HEK293 (cell line): Measurements from ENCODE around the gene GYPC.

ENCODE experiments used
- CTCF ChIA-PET: fragments of 350-600 bp; formaldehyde crosslinking; extraction: SDS; loops from one replicate; lab custom pipeline; 2021; ENCODE audit warnings: antibody characterized with exemption; lab: Yijun Ruan, JAX
- POLR2A ChIA-PET: fragments of 300-600 bp; formaldehyde crosslinking; extraction: SDS; loops from one replicate; lab custom pipeline; 2020; ENCODE audit warnings: antibody characterized with exemption, inconsistent platforms; lab: Yijun Ruan, JAX
- H3K27ac ChIP-seq: fragments of 200-500 bp; sonication (Bioruptor generic); 2 replicates; pipeline ENCODE4 v1.5.1; 2014; ENCODE audit warnings: low read depth, low read length, control low read depth, inconsistent platforms; ENCODE audit errors: extremely low read depth
- H3K36me3 ChIP-seq, 2 experiments: fragments of 200-500 bp in 1 of 2; sonication (Bioruptor generic) in 1 of 2; 1 replicate in 1 of 2; 2 replicates in 1 of 2; pipeline ENCODE4 v1.5.1; 2014 to 2017; ENCODE audit warnings: inconsistent platforms in 2 of 2, low read length in 2 of 2; ENCODE audit not compliant: control insufficient read depth in 2 of 2, insufficient read depth in 1 of 2
- H3K4me1 ChIP-seq: fragments of 200-500 bp; sonication (Bioruptor generic); 2 replicates; pipeline ENCODE4 v1.5.1; 2014; ENCODE audit warnings: mild to moderate bottlenecking, low read length, inconsistent platforms; ENCODE audit not compliant: control insufficient read depth, insufficient read depth
- H3K4me3 ChIP-seq: 2 replicates; pipeline ENCODE4 v1.5.1; 2011; ENCODE audit warnings: low read depth, mild to moderate bottlenecking, control low read depth, low read length, moderate library complexity
- H3K9me3 ChIP-seq: fragments of 200-500 bp; sonication (Bioruptor generic); 2 replicates; pipeline ENCODE4 v1.5.1; 2014; ENCODE audit warnings: low read depth, low read length, inconsistent platforms; ENCODE audit not compliant: control insufficient read depth, insufficient read depth
- GLI2 ChIP-seq: fragments of 450-650 bp; formaldehyde crosslinking; IDR thresholded peaks from 2 replicates; pipeline ENCODE4; 2017; ENCODE audit warnings: missing biosample characterization, missing genetic modification characterization, low read depth, borderline replicate concordance
- IKZF3 ChIP-seq: fragments of 450-650 bp; IDR thresholded peaks from 2 replicates; pipeline ENCODE4 v1.5.0; 2018; ENCODE audit warnings: missing biosample characterization, mild to moderate bottlenecking, missing genetic modification characterization, moderate library complexity
- OVOL3 ChIP-seq: fragments of 450-650 bp; formaldehyde crosslinking; IDR thresholded peaks from 2 replicates; pipeline ENCODE4 v1.5.1; 2016; ENCODE audit warnings: missing biosample characterization, missing genetic modification characterization
- ZBTB7A ChIP-seq: fragments of 450-650 bp; formaldehyde crosslinking; IDR thresholded peaks from 2 replicates; pipeline ENCODE4 v1.5.1; 2016; ENCODE audit warnings: low read depth, missing biosample characterization, missing genetic modification characterization
- ZFHX2 ChIP-seq: fragments of 450-650 bp; formaldehyde crosslinking; conservative IDR thresholded peaks from 2 replicates; pipeline ENCODE4 v1.5.1; 2016; ENCODE audit warnings: missing biosample characterization, missing genetic modification characterization
- ZNF132 ChIP-seq: fragments of 450-650 bp; formaldehyde crosslinking; IDR thresholded peaks from 2 replicates; pipeline ENCODE4 v1.5.1; 2017; ENCODE audit warnings: missing biosample characterization, missing genetic modification characterization, borderline replicate concordance
- ZNF157 ChIP-seq: fragments of 450-650 bp; formaldehyde crosslinking; IDR thresholded peaks from 2 replicates; pipeline ENCODE4 v1.5.1; 2016; ENCODE audit warnings: missing biosample characterization, missing genetic modification characterization
- ZNF211 ChIP-seq: fragments of 450-650 bp; formaldehyde crosslinking; IDR thresholded peaks from 2 replicates; pipeline ENCODE4 v1.5.1; 2016; ENCODE audit warnings: low read depth, missing biosample characterization, missing genetic modification characterization
- ZNF24 ChIP-seq: fragments of 450-650 bp; formaldehyde crosslinking; IDR thresholded peaks from 2 replicates; pipeline ENCODE4 v1.5.1; 2016; ENCODE audit warnings: missing biosample characterization, missing genetic modification characterization
- ZNF311 ChIP-seq: fragments of 450-650 bp; formaldehyde crosslinking; IDR thresholded peaks from 2 replicates; pipeline ENCODE4 v1.5.1; 2017; ENCODE audit warnings: missing biosample characterization, missing genetic modification characterization, borderline replicate concordance
- ZNF366 ChIP-seq: fragments of 450-650 bp; formaldehyde crosslinking; conservative IDR thresholded peaks from 2 replicates; pipeline ENCODE4 v1.5.1; 2016; ENCODE audit warnings: missing biosample characterization, missing genetic modification characterization
- ZNF394 ChIP-seq: fragments of 450-650 bp; formaldehyde crosslinking; IDR thresholded peaks from 2 replicates; pipeline ENCODE4 v1.5.1; 2016; ENCODE audit warnings: missing biosample characterization, missing genetic modification characterization, mild to moderate bottlenecking, moderate library complexity, borderline replicate concordance
- ZNF501 ChIP-seq: fragments of 450-650 bp; formaldehyde crosslinking; IDR thresholded peaks from 2 replicates; pipeline ENCODE4 v1.5.1; 2016; ENCODE audit warnings: missing biosample characterization, missing genetic modification characterization
- ZNF510 ChIP-seq: fragments of 450-650 bp; formaldehyde crosslinking; IDR thresholded peaks from 2 replicates; pipeline ENCODE4 v1.5.1; 2018; ENCODE audit warnings: mild to moderate bottlenecking, missing genetic modification characterization, missing biosample characterization; ENCODE audit not compliant: insufficient replicate concordance
- ZNF600 ChIP-seq: fragments of 450-650 bp; formaldehyde crosslinking; IDR thresholded peaks from 2 replicates; pipeline ENCODE4 v1.5.1; 2016; ENCODE audit warnings: missing biosample characterization, missing genetic modification characterization
- ZNF645 ChIP-seq: fragments of 450-650 bp; formaldehyde crosslinking; IDR thresholded peaks from 2 replicates; pipeline ENCODE4; 2016; ENCODE audit warnings: missing biosample characterization, missing genetic modification characterization
- ZNF701 ChIP-seq: fragments of 450-650 bp; formaldehyde crosslinking; IDR thresholded peaks from 2 replicates; pipeline ENCODE4 v1.5.1; 2016; ENCODE audit warnings: missing biosample characterization, missing genetic modification characterization
- ZSCAN23 ChIP-seq: fragments of 450-650 bp; formaldehyde crosslinking; IDR thresholded peaks from 2 replicates; pipeline ENCODE4 v1.5.1; 2016; ENCODE audit warnings: missing biosample characterization, missing genetic modification characterization
- ZSCAN30 ChIP-seq: fragments of 450-650 bp; IDR thresholded peaks from 2 replicates; pipeline ENCODE4 v1.5.1; 2018; ENCODE audit warnings: missing biosample characterization, mild to moderate bottlenecking, missing genetic modification characterization, moderate library complexity
- TF ChIP-seq, protein P1 (sequence below): fragments of 450-650 bp; formaldehyde crosslinking; IDR thresholded peaks from 2 replicates; pipeline ENCODE4 v1.5.1; 2016; ENCODE audit warnings: missing biosample characterization, missing genetic modification characterization
- TF ChIP-seq, protein P2 (sequence below): fragments of 450-650 bp; formaldehyde crosslinking; IDR thresholded peaks from 2 replicates; pipeline ENCODE4 v1.5.1; 2016; ENCODE audit warnings: missing biosample characterization, missing genetic modification characterization, borderline replicate concordance
- TF ChIP-seq, protein P3 (sequence below): fragments of 450-650 bp; formaldehyde crosslinking; IDR thresholded peaks from 2 replicates; pipeline ENCODE4 v1.5.1; 2016; ENCODE audit warnings: missing biosample characterization, missing genetic modification characterization

Gene GYPC

DNA sequence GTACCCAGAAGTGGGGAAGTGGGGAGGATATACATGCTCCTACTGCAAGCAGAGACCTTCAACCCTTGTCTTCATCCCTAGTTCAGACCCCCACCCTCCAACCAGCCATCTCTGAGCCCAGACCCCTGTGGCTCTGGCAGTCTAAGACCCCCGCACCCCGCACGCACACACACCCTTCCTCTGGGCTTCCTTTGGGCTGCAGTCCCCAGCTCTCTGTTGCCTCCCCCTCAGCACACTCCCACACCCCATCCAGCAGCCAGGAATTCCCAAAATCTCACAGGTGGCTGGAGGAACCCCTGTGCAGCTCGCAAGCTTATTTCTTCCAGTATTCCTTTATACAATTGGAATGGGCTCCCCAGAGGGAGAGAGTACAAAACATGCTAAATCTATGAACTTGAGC lies 13.9 kb upstream of the GYPC start:
- ChIA-PET POLR2A (no interaction called here), CTCF (interaction anchor here (0.6 kb wide), 1 partner anchor 91 kb away, joined by 3 read pairs; no protein-coding TSS in a partner anchor)
- TF ChIP-seq ZSCAN23, result no peak
- TF ChIP-seq ZNF701 (tag by site-specific recombination), result no peak
- TF ChIP-seq ZNF366 (tag by site-specific recombination), result no peak
- TF ChIP-seq ZNF394 (tag by site-specific recombination), result no peak
- Histone ChIP-seq H3K4me1 (no peaks in the 10 kb centered on the region), H3K9me3 (no peaks in the 10 kb centered on the region), H3K36me3 (no peaks in the 10 kb centered on the region), H3K4me3 (no peak overlapping the region), H3K27ac (no peak overlapping the region)

DNA sequence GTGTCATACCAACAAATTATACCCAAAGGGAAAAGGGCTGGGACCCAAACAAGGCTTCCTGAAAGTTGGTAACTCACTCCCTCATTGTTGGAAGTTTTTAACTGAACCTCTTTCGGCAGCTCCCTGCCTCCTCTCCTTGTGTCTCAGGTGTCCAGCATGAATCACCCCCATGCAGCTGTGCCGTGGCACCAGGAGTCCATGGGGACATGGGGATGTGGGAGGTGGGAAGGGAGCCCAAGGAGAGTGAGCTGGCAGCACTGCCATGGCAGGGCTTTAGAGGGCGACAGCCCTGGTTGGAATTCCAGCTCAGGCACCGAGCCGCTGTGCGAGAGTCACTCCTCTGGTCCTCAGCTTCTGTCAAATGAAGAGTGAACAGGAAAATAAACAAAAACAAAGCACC lies 12.5 kb upstream of the GYPC start:
- Histone ChIP-seq H3K4me3 (no peak overlapping the region), H3K36me3 (no peaks in the 10 kb centered on the region), H3K9me3 (no peaks in the 10 kb centered on the region), H3K4me1 (no peaks in the 10 kb centered on the region), H3K27ac (no peak overlapping the region)
- ChIA-PET POLR2A (no interaction called here), CTCF (interaction anchor here (0.5 to 1.0 kb wide), 4 partner anchors 9 to 116 kb away, joined by 3 read pairs; no protein-coding TSS in a partner anchor)
- no peak for TF ChIP-seq ZNF211
- TF ChIP-seq ZSCAN30 (tag by site-specific recombination), result no peak
- no peak for TF ChIP-seq ZNF311 (tag by site-specific recombination)
- no peak for TF ChIP-seq ZNF645 (tag by site-specific recombination)
- TF ChIP-seq ZNF501 (tag by site-specific recombination), result no peak
- no peak for TF ChIP-seq GLI2 (tag by site-specific recombination)
- TF ChIP-seq IKZF3 (tag by site-specific recombination), result no peak
- no peak for TF ChIP-seq ZSCAN23
- TF ChIP-seq, protein P1, sequence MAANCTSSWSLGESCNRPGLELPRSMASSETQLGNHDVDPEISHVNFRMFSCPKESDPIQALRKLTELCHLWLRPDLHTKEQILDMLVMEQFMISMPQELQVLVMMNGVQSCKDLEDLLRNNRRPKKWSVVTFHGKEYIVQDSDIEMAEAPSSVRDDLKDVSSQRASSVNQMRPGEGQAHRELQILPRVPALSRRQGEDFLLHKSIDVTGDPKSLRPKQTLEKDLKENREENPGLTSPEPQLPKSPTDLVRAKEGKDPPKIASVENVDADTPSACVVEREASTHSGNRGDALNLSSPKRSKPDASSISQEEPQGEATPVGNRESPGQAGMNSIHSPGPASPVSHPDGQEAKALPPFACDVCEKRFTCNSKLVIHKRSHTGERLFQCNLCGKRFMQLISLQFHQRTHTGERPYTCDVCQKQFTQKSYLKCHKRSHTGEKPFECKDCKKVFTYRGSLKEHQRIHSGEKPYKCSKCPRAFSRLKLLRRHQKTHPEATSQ, result no peak
- no peak for TF ChIP-seq ZNF132 (tag by site-specific recombination)

DNA sequence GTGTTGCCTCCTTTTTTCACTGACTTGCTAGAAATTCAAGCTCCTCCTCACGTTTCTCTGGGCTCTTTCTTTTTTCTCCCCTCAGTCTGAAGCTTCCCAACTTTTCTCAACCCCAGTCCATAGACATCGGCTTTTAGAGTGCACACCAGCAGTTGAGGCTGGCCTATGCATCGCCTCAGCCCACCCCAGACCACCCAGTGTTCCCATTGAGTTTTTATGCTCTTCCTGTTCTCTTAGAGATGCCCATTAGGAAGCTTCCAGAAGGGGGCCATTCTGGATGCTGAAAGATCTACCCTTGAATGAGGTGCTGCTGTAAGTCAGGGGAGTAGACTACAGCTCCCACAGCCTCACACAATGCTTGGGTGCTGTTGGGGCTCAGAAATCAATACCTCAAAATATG lies 12.0 kb upstream of the GYPC start:
- no peaks in the 10 kb centered on the region for H3K9me3 ChIP-seq
- TF ChIP-seq ZFHX2 (tag by site-specific recombination) (no peak), ZBTB7A (no peak), ZNF24 (tag by site-specific recombination) (no peak), ZNF600 (tag by site-specific recombination) (no peak), ZNF157 (tag by site-specific recombination) (no peak), OVOL3 (no peak), ZNF510 (tag by site-specific recombination) (no peak)
- TF ChIP-seq, protein P2, sequence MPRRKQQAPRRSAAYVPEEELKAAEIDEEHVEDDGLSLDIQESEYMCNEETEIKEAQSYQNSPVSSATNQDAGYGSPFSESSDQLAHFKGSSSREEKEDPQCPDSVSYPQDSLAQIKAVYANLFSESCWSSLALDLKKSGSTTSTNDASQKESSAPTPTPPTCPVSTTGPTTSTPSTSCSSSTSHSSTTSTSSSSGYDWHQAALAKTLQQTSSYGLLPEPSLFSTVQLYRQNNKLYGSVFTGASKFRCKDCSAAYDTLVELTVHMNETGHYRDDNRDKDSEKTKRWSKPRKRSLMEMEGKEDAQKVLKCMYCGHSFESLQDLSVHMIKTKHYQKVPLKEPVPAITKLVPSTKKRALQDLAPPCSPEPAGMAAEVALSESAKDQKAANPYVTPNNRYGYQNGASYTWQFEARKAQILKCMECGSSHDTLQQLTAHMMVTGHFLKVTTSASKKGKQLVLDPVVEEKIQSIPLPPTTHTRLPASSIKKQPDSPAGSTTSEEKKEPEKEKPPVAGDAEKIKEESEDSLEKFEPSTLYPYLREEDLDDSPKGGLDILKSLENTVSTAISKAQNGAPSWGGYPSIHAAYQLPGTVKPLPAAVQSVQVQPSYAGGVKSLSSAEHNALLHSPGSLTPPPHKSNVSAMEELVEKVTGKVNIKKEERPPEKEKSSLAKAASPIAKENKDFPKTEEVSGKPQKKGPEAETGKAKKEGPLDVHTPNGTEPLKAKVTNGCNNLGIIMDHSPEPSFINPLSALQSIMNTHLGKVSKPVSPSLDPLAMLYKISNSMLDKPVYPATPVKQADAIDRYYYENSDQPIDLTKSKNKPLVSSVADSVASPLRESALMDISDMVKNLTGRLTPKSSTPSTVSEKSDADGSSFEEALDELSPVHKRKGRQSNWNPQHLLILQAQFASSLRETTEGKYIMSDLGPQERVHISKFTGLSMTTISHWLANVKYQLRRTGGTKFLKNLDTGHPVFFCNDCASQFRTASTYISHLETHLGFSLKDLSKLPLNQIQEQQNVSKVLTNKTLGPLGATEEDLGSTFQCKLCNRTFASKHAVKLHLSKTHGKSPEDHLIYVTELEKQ (tag by site-specific recombination), result no peak
- TF ChIP-seq, protein P3, sequence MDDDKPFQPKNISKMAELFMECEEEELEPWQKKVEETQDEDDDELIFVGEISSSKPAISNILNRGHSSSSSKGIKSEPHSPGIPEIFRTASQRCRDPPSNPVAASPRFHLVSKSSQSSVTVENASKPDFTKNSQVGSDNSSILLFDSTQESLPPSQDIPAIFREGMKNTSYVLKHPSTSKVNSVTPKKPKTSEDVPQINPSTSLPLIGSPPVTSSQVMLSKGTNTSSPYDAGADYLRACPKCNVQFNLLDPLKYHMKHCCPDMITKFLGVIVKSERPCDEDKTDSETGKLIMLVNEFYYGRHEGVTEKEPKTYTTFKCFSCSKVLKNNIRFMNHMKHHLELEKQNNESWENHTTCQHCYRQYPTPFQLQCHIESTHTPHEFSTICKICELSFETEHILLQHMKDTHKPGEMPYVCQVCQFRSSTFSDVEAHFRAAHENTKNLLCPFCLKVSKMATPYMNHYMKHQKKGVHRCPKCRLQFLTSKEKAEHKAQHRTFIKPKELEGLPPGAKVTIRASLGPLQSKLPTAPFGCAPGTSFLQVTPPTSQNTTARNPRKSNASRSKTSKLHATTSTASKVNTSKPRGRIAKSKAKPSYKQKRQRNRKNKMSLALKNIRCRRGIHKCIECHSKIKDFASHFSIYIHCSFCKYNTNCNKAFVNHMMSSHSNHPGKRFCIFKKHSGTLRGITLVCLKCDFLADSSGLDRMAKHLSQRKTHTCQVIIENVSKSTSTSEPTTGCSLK (tag by site-specific recombination), result no peak

More for the DNA sequence above, 12.0 kb upstream of the GYPC start:
- ChIA-PET CTCF (interaction anchor here (0.5 to 1.0 kb wide), 4 partner anchors 10 to 116 kb away, joined by 3 to 4 read pairs (median 3); no protein-coding TSS in a partner anchor), POLR2A (no interaction called here)
- no peaks in the 10 kb centered on the region for H3K4me1 ChIP-seq
- no peaks in the 10 kb centered on the region for H3K36me3 ChIP-seq
- H3K4me3 ChIP-seq, result no peak overlapping the region
- H3K27ac ChIP-seq, result no peak overlapping the region
